ENCODE measurements around the gene C1orf210.

C1orf210 gene

GRCh38 chr1:43309405-43310025, 24.1 kb upstream of the C1orf210 start:
- no peaks in the 10 kb centered on the region for H3K27me3 ChIP-seq (ENCODE audit: control insufficient read depth in 1 of 2, insufficient read depth in 2 of 2, low read length in 2 of 2)
- H3K4me1 ChIP-seq (ENCODE audit: insufficient read depth, low read length): no peaks in the 10 kb centered on the region
- H3K9ac ChIP-seq (ENCODE audit: low read length): no peak overlapping the region
- H3K9me3 ChIP-seq (ENCODE audit: low read length): no peaks in the 10 kb centered on the region
- no peak overlapping the region for H3K27ac ChIP-seq (ENCODE audit: low read depth, low read length)
- no peaks in the 10 kb centered on the region for H3K36me3 ChIP-seq (ENCODE audit: insufficient read depth, low read length)
- H3K4me3 ChIP-seq (ENCODE audit: low read depth in 1 of 2, low read length in 2 of 2): no peak overlapping the region

GRCh38 chr1:43308635-43309404, 23.4 kb upstream of the C1orf210 start:
- Histone ChIP-seq H3K27me3 (ENCODE audit: control insufficient read depth in 1 of 2, insufficient read depth in 2 of 2, low read length in 2 of 2) (no peaks in the 10 kb centered on the region), H3K4me3 (ENCODE audit: low read depth in 1 of 2, low read length in 2 of 2) (no peak overlapping the region), H3K9ac (ENCODE audit: low read length) (no peak overlapping the region), H3K4me1 (ENCODE audit: insufficient read depth, low read length) (no peaks in the 10 kb centered on the region), H3K36me3 (ENCODE audit: insufficient read depth, low read length) (no peaks in the 10 kb centered on the region), H3K9me3 (ENCODE audit: low read length) (no peaks in the 10 kb centered on the region), H3K27ac (ENCODE audit: low read depth, low read length) (no peak overlapping the region)

- Histone ChIP-seq H3K27ac (ENCODE audit: low read depth, low read length) (no peak overlapping the region), H3K9ac (ENCODE audit: low read length) (no peak overlapping the region), H3K4me3 (ENCODE audit: low read depth in 1 of 2, low read length in 2 of 2) (no peak overlapping the region), H3K27me3 (ENCODE audit: control insufficient read depth in 1 of 2, insufficient read depth in 2 of 2, low read length in 2 of 2) (no peaks in the 10 kb centered on the region), H3K4me1 (ENCODE audit: insufficient read depth, low read length) (no peaks in the 10 kb centered on the region), H3K36me3 (ENCODE audit: insufficient read depth, low read length) (no peaks in the 10 kb centered on the region), H3K9me3 (ENCODE audit: low read length) (no peaks in the 10 kb centered on the region)
Observed at GRCh38 chr1:43307458-43308158, 22.2 kb upstream of the C1orf210 start.

GRCh38 chr1:43306688-43307457, 21.5 kb upstream of the C1orf210 start:
- Histone ChIP-seq H3K27ac (ENCODE audit: low read depth, low read length) (no peak overlapping the region), H3K4me3 (ENCODE audit: low read depth in 1 of 2, low read length in 2 of 2) (no peak overlapping the region), H3K36me3 (ENCODE audit: insufficient read depth, low read length) (no peaks in the 10 kb centered on the region), H3K9ac (ENCODE audit: low read length) (no peak overlapping the region), H3K4me1 (ENCODE audit: insufficient read depth, low read length) (no peaks in the 10 kb centered on the region), H3K9me3 (ENCODE audit: low read length) (no peaks in the 10 kb centered on the region), H3K27me3 (ENCODE audit: control insufficient read depth in 1 of 2, insufficient read depth in 2 of 2, low read length in 2 of 2) (no peaks in the 10 kb centered on the region)

- no peaks in the 10 kb centered on the region for H3K27me3 ChIP-seq (ENCODE audit: control insufficient read depth in 1 of 2, insufficient read depth in 2 of 2, low read length in 2 of 2)
- H3K36me3 ChIP-seq (ENCODE audit: insufficient read depth, low read length): no peaks in the 10 kb centered on the region
- H3K27ac ChIP-seq (ENCODE audit: low read depth, low read length): no peak overlapping the region
- no peak overlapping the region for H3K9ac ChIP-seq (ENCODE audit: low read length)
- no peaks in the 10 kb centered on the region for H3K9me3 ChIP-seq (ENCODE audit: low read length)
- H3K4me1 ChIP-seq (ENCODE audit: insufficient read depth, low read length): no peaks in the 10 kb centered on the region
- H3K4me3 ChIP-seq (ENCODE audit: low read depth in 1 of 2, low read length in 2 of 2): no peak overlapping the region
Observed at GRCh38 chr1:43305926-43306687, 20.7 kb upstream of the C1orf210 start.

DNA sequence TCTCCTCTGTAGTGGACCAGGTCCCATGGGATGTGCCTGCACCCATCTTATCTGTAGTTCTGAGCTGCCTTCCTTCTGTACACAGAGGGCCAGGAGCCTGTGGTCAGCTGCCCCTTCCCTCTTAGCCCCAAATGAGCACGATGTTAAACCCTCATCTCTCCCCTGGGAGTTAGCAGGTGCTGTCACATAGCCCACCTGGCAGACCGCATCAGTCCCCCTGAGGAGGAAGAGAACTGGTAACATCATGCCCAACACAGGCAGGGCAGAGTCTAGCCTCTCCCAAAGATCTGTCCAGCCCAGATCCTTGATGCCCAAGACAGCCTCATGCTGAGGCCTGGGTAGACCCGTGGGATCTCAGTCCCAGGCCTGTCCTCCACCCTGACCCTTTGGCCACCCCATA, 20.1 kb upstream of the C1orf210 start:
- no peak overlapping the region for H3K9ac ChIP-seq (ENCODE audit: low read length)
- no peaks in the 10 kb centered on the region for H3K4me1 ChIP-seq (ENCODE audit: insufficient read depth, low read length)
- H3K4me3 ChIP-seq (ENCODE audit: low read depth in 1 of 2, low read length in 2 of 2): no peak overlapping the region
- no peaks in the 10 kb centered on the region for H3K27me3 ChIP-seq (ENCODE audit: control insufficient read depth in 1 of 2, insufficient read depth in 2 of 2, low read length in 2 of 2)
- no peak overlapping the region for H3K27ac ChIP-seq (ENCODE audit: low read depth, low read length)
- no peaks in the 10 kb centered on the region for H3K36me3 ChIP-seq (ENCODE audit: insufficient read depth, low read length)
- no peaks in the 10 kb centered on the region for H3K9me3 ChIP-seq (ENCODE audit: low read length)

DNA sequence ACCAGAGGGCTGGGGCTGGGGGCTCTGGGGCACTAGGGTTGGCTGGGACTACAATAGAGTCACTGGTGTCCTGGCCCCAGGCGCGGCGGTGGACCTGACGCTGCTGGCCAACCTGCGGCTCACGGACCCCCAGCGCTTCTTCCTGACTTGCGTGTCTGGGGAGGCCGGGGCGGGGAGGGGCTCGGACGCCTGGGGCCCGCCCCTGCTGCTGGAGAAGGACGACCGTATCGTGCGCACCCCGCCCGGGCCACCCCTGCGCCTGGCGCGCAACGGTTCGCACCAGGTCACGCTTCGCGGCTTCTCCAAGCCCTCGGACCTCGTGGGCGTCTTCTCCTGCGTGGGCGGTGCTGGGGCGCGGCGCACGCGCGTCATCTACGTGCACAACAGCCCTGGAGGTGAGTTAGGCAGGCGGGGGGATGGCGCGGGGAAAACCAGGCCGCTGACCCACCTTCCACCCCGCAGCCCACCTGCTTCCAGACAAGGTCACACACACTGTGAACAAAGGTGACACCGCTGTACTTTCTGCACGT, 19.5 kb upstream of the C1orf210 start:
- H3K27ac ChIP-seq (ENCODE audit: low read depth, low read length): no peak overlapping the region
- no peak overlapping the region for H3K4me3 ChIP-seq (ENCODE audit: low read depth in 1 of 2, low read length in 2 of 2)
- H3K9me3 ChIP-seq (ENCODE audit: low read length): no peaks in the 10 kb centered on the region
- H3K36me3 ChIP-seq (ENCODE audit: insufficient read depth, low read length): no peaks in the 10 kb centered on the region
- H3K27me3 ChIP-seq (ENCODE audit: control insufficient read depth in 1 of 2, insufficient read depth in 2 of 2, low read length in 2 of 2): no peaks in the 10 kb centered on the region
- H3K4me1 ChIP-seq (ENCODE audit: insufficient read depth, low read length): no peaks in the 10 kb centered on the region
- no peak overlapping the region for H3K9ac ChIP-seq (ENCODE audit: low read length)

- Histone ChIP-seq H3K27me3 (ENCODE audit: control insufficient read depth in 1 of 2, insufficient read depth in 2 of 2, low read length in 2 of 2) (no peaks in the 10 kb centered on the region), H3K9me3 (ENCODE audit: low read length) (no peaks in the 10 kb centered on the region), H3K4me3 (ENCODE audit: low read depth in 1 of 2, low read length in 2 of 2) (no peak overlapping the region), H3K4me1 (ENCODE audit: insufficient read depth, low read length) (no peaks in the 10 kb centered on the region), H3K27ac (ENCODE audit: low read depth, low read length) (no peak overlapping the region), H3K36me3 (ENCODE audit: insufficient read depth, low read length) (no peaks in the 10 kb centered on the region), H3K9ac (ENCODE audit: low read length) (no peak overlapping the region)
Observed at GRCh38 chr1:43304314-43304681, 18.9 kb upstream of the C1orf210 start.

DNA sequence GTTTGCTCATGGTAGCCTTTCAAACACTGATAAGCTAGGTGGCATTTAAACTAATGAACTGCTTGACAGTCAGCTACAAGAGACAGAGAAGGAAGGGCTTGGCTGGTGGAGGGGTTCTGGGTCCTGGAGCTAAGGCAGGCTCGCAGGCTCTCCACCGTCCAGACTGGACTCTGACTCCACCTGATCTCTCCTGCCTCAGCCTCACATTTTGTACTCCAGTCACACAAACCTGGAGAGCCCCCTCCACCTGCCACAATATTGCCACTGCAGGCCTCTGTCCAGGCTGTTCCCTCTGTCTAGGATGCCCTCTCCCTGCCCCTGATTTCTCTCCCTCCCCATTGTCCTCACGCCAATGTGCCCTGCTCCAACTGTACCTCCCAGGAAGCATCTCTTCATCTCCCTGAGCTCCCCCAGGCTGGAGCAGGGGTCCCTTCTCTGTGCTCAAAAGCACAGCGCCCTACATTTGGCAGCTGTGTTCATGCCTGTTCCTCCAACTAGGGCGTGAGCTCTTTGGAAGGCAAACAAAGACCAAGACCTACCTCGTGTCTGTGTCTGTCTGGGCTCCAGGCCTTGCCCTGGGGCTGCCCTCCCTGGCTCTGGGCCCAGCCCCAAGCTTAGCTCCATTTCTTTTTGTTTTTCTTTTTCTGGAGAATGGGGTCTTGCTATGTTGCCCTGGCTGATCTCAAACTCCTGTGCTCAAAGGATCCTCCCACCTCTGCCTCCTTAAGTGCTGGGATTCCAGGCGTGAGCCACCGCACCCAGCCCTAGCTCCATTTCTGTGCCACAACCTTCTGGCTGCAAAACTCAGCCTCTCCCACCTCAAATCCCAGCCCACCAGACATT, 18.3 kb upstream of the C1orf210 start:
- Histone ChIP-seq H3K4me1 (ENCODE audit: insufficient read depth, low read length) (no peaks in the 10 kb centered on the region), H3K27ac (ENCODE audit: low read depth, low read length) (no peak overlapping the region), H3K9ac (ENCODE audit: low read length) (no peak overlapping the region)

More for the DNA sequence above, 18.3 kb upstream of the C1orf210 start:
- Histone ChIP-seq H3K9me3 (ENCODE audit: low read length) (no peaks in the 10 kb centered on the region), H3K4me3 (ENCODE audit: low read depth in 1 of 2, low read length in 2 of 2) (no peak overlapping the region), H3K27me3 (ENCODE audit: control insufficient read depth in 1 of 2, insufficient read depth in 2 of 2, low read length in 2 of 2) (no peaks in the 10 kb centered on the region), H3K36me3 (ENCODE audit: insufficient read depth, low read length) (no peaks in the 10 kb centered on the region)
